Measurements from ENCODE around the gene FRA10AC1. TPM values are rescaled to one million over a fixed set of nuclear protein-coding genes. Genes with fewer than 3 reads are reported as not detected.

Gene FRA10AC1
- total RNA-seq, 1 donor from 2014 or later, result 17.7 TPM

GRCh38 chr10:93673791-93674190 is 28.6 kb downstream of the FRA10AC1 start:
- no peaks in the 10 kb centered on the region for H3K4me1 Mint-ChIP-seq (ENCODE audit: low read depth, unreplicated experiment)
- no peaks in the 10 kb centered on the region for H3K27me3 Mint-ChIP-seq (ENCODE audit: unreplicated experiment)
- no peaks in the 10 kb centered on the region for H3K9me3 Mint-ChIP-seq (ENCODE audit: unreplicated experiment)
- H3K36me3 Mint-ChIP-seq (ENCODE audit: unreplicated experiment), result no peaks in the 10 kb centered on the region
- H3K27ac Mint-ChIP-seq (ENCODE audit: unreplicated experiment), result no peak overlapping the region
- no peak for DNase-seq
- no peak overlapping the region for H3K4me3 Mint-ChIP-seq (ENCODE audit: unreplicated experiment)
- no peak for TF ChIP-seq CTCF (IDR thresholded peaks at IDR 0.05; ENCODE audit: partially characterized antibody, unreplicated experiment)

- TF ChIP-seq CTCF (IDR thresholded peaks at IDR 0.05; ENCODE audit: partially characterized antibody, unreplicated experiment), result no peak
- Mint-ChIP-seq H3K27me3 (ENCODE audit: unreplicated experiment) (no peaks in the 10 kb centered on the region), H3K36me3 (ENCODE audit: unreplicated experiment) (no peaks in the 10 kb centered on the region), H3K27ac (ENCODE audit: unreplicated experiment) (no peak overlapping the region), H3K4me3 (ENCODE audit: unreplicated experiment) (no peak overlapping the region), H3K4me1 (ENCODE audit: low read depth, unreplicated experiment) (no peaks in the 10 kb centered on the region), H3K9me3 (ENCODE audit: unreplicated experiment) (no peaks in the 10 kb centered on the region)
- DNase-seq, result no peak
Observed at GRCh38 chr10:93672890-93673289, 29.5 kb downstream of the FRA10AC1 start.

DNA sequence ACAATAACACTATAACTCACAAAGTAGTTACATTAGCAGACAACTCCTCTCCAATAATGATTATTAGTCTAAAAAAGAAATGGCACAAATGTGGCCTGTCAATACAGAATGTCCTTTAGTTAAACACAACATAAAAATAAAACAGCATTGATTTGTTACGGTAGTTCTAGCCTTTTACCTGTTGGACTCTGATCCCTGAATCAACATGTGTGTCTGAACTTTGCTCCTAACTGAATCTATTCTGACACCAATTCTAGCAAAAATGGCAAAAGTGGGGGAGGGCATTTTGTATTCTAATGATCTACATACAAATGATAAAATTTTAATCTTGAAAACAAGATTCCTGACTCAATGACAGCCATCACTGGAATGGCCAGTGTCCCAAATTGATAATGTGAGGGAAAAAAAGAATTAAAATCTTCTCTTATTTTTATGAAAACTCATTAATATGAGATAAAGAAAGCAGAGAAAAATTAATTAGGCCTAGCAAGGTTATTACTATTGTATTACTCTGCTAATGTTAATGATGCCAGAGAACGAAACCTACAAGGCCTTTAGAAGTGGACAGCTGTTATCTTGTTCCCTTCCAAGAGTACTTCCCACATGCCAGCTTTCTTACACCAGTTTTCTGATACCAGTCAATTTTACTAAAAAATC is 30.2 kb downstream of the FRA10AC1 start:
- Mint-ChIP-seq H3K27ac (ENCODE audit: unreplicated experiment) (no peak overlapping the region), H3K27me3 (ENCODE audit: unreplicated experiment) (no peaks in the 10 kb centered on the region), H3K9me3 (ENCODE audit: unreplicated experiment) (no peaks in the 10 kb centered on the region), H3K4me3 (ENCODE audit: unreplicated experiment) (no peak overlapping the region), H3K36me3 (ENCODE audit: unreplicated experiment) (no peaks in the 10 kb centered on the region), H3K4me1 (ENCODE audit: low read depth, unreplicated experiment) (no peaks in the 10 kb centered on the region)
- no peak for TF ChIP-seq CTCF (IDR thresholded peaks at IDR 0.05; ENCODE audit: partially characterized antibody, unreplicated experiment)
- DNase-seq, result no peak

GRCh38 chr10:93671042-93671441 is 31.4 kb downstream of the FRA10AC1 start:
- DNase-seq, result no peak
- H3K9me3 Mint-ChIP-seq (ENCODE audit: unreplicated experiment), result no peaks in the 10 kb centered on the region
- H3K27ac Mint-ChIP-seq (ENCODE audit: unreplicated experiment), result no peak overlapping the region
- no peak overlapping the region for H3K4me3 Mint-ChIP-seq (ENCODE audit: unreplicated experiment)
- no peaks in the 10 kb centered on the region for H3K36me3 Mint-ChIP-seq (ENCODE audit: unreplicated experiment)
- H3K4me1 Mint-ChIP-seq (ENCODE audit: low read depth, unreplicated experiment), result no peaks in the 10 kb centered on the region
- TF ChIP-seq CTCF (IDR thresholded peaks at IDR 0.05; ENCODE audit: partially characterized antibody, unreplicated experiment), result no peak
- H3K27me3 Mint-ChIP-seq (ENCODE audit: unreplicated experiment), result no peaks in the 10 kb centered on the region

DNA sequence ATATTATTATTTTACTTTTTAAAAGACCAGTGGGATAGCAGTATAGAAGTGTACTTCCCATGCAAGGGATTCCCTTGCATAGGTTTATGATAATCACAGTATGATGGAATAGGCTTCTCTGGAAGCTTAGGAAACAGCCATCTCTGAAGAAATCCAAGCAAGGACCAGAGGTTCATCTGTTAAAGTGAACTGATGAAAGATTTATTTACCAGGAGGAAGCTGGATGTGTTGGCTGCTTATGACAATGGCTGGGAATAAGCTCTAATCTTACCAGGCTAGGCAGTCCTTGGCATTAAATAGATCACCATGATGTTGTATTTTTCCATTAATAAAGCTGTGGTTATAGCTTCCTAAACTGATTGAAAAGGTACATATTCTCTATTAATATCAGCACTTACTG is 32.0 kb downstream of the FRA10AC1 start:
- DNase-seq, result no peak
- no peaks in the 10 kb centered on the region for H3K4me1 Mint-ChIP-seq (ENCODE audit: low read depth, unreplicated experiment)
- no peak overlapping the region for H3K4me3 Mint-ChIP-seq (ENCODE audit: unreplicated experiment)
- H3K9me3 Mint-ChIP-seq (ENCODE audit: unreplicated experiment), result no peaks in the 10 kb centered on the region
- no peak overlapping the region for H3K27ac Mint-ChIP-seq (ENCODE audit: unreplicated experiment)
- H3K36me3 Mint-ChIP-seq (ENCODE audit: unreplicated experiment), result no peaks in the 10 kb centered on the region
- H3K27me3 Mint-ChIP-seq (ENCODE audit: unreplicated experiment), result no peaks in the 10 kb centered on the region
- TF ChIP-seq CTCF (IDR thresholded peaks at IDR 0.05; ENCODE audit: partially characterized antibody, unreplicated experiment), result no peak
